Measurements from ENCODE around the gene ERC2.

Gene ERC2

DNA sequence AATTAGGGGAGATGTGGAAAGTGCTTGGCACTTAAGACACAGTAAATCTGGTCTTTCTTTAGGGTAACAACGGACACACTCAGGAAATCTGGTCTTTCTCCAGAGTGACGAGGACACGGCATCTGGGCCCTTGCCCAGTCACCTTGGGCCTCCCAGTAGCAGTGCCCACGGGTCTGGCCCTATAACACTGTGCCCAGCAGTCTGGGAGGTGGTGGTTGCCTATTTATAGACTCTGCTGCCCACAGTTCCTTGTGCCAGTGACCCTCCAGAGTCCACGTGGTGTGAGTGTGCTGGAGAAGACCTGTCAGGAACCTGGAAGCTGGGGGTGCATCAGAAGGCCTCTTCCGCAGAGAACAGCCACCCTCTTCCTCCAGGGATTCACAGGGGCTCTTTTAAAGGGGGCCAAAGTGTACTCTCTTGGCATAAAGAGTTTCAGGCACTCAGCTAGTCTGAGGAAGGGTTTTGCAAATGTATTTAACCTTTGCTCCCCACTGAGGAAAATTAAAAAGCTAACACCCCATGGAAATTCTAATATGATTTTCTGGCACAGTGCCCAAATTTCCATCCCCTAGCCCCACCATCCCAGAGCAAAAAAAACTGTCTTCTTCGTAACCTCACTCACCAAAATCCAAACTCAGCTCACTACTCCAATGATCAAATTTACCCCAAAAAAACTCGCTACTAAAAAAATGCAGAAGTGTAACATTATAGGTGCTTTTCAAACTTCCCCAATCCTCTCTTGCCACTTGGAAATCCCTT is 996.6 kb downstream of the ERC2 start:
- Histone ChIP-seq H3K4me3 (ENCODE audit: low read depth in 1 of 2, low read length in 2 of 2) (no peak overlapping the region), H3K9ac (ENCODE audit: low read length) (no peak overlapping the region), H3K27me3 (ENCODE audit: control insufficient read depth in 1 of 2, insufficient read depth in 2 of 2, low read length in 2 of 2) (no peaks in the 10 kb centered on the region), H3K4me1 (ENCODE audit: insufficient read depth, low read length) (no peaks in the 10 kb centered on the region), H3K27ac (ENCODE audit: low read depth, low read length) (no peak overlapping the region), H3K36me3 (ENCODE audit: insufficient read depth, low read length) (no peaks in the 10 kb centered on the region), H3K9me3 (ENCODE audit: low read length) (no peaks in the 10 kb centered on the region)

DNA sequence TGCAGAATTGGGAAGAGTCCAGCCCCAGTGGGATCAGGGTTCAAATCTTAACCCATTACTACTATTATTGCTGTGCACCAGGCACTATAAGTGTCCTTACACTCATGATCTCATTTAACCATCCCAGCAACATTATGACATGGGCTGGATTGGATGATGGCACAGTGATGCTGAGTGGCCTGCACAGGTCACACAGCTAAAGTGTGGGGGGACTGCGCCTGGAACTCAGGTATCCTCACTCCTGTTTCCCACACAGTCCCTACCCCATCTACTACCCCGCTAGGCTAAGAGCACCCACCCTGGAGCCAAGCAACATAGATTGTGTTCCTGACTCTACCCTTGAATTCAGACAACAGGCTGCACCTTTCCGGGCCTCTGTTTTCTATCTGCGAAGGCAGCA is 997.2 kb downstream of the ERC2 start:
- Histone ChIP-seq H3K27ac (ENCODE audit: low read depth, low read length) (no peak overlapping the region), H3K9me3 (ENCODE audit: low read length) (no peaks in the 10 kb centered on the region), H3K4me1 (ENCODE audit: insufficient read depth, low read length) (no peaks in the 10 kb centered on the region), H3K27me3 (ENCODE audit: control insufficient read depth in 1 of 2, insufficient read depth in 2 of 2, low read length in 2 of 2) (no peaks in the 10 kb centered on the region), H3K4me3 (ENCODE audit: low read depth in 1 of 2, low read length in 2 of 2) (no peak overlapping the region), H3K9ac (ENCODE audit: low read length) (no peak overlapping the region), H3K36me3 (ENCODE audit: insufficient read depth, low read length) (no peaks in the 10 kb centered on the region)

DNA sequence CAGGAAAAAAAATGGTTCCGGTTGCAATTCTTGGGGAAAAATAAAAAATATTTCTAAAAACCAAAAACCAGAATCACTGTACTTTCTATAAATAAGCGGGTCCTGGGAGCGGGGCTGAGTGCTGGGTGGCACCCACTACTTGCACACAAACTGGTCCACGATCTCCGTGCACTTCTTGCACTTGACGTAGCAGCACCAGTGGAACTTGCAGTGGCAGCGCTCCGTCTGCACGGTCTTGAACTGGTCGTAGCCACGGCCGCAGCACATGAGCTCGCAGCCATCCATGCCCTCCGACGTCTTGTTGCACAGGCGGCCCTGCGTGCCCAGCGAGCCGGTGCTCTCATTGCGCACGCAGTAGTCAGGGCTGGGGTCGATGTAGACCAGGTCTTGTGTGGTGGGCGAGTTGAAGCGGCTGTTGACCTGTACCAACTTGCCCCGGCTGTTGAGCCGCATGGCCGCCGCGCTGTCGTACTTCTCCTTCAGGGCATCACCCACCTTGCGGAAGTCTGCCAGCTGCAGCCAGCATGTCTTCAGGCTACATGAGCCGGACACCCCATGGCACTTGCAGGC is 998.2 kb downstream of the ERC2 start:
- no peaks in the 10 kb centered on the region for H3K9me3 ChIP-seq (ENCODE audit: low read length)
- H3K9ac ChIP-seq (ENCODE audit: low read length) = no peak overlapping the region

GRCh38 chr3:55468251-55468650 is 1000.0 kb downstream of the ERC2 start:
- H3K4me3 ChIP-seq (ENCODE audit: low read depth in 1 of 2, low read length in 2 of 2) = no peak overlapping the region
- H3K27me3 ChIP-seq (ENCODE audit: control insufficient read depth in 1 of 2, insufficient read depth in 2 of 2, low read length in 2 of 2) = no peaks in the 10 kb centered on the region
- H3K36me3 ChIP-seq (ENCODE audit: insufficient read depth, low read length) = no peaks in the 10 kb centered on the region
- no peaks in the 10 kb centered on the region for H3K9me3 ChIP-seq (ENCODE audit: low read length)
- H3K9ac ChIP-seq (ENCODE audit: low read length) = no peak overlapping the region
- no peak overlapping the region for H3K27ac ChIP-seq (ENCODE audit: low read depth, low read length)
- H3K4me1 ChIP-seq (ENCODE audit: insufficient read depth, low read length) = no peaks in the 10 kb centered on the region

More for the DNA sequence above, 998.2 kb downstream of the ERC2 start:
- Histone ChIP-seq H3K27me3 (ENCODE audit: control insufficient read depth in 1 of 2, insufficient read depth in 2 of 2, low read length in 2 of 2) (no peaks in the 10 kb centered on the region), H3K4me1 (ENCODE audit: insufficient read depth, low read length) (no peaks in the 10 kb centered on the region), H3K4me3 (ENCODE audit: low read depth in 1 of 2, low read length in 2 of 2) (no peak overlapping the region), H3K36me3 (ENCODE audit: insufficient read depth, low read length) (no peaks in the 10 kb centered on the region), H3K27ac (ENCODE audit: low read depth, low read length) (no peak overlapping the region)

- H3K9me3 ChIP-seq (ENCODE audit: low read length) = no peaks in the 10 kb centered on the region
- H3K9ac ChIP-seq (ENCODE audit: low read length) = no peak overlapping the region
- H3K27me3 ChIP-seq (ENCODE audit: control insufficient read depth in 1 of 2, insufficient read depth in 2 of 2, low read length in 2 of 2) = no peaks in the 10 kb centered on the region
- no peak overlapping the region for H3K27ac ChIP-seq (ENCODE audit: low read depth, low read length)
- no peaks in the 10 kb centered on the region for H3K36me3 ChIP-seq (ENCODE audit: insufficient read depth, low read length)
- no peaks in the 10 kb centered on the region for H3K4me1 ChIP-seq (ENCODE audit: insufficient read depth, low read length)
- no peak overlapping the region for H3K4me3 ChIP-seq (ENCODE audit: low read depth in 1 of 2, low read length in 2 of 2)
Measured at GRCh38 chr3:55467099-55467498, 1001.2 kb downstream of the ERC2 start.

DNA sequence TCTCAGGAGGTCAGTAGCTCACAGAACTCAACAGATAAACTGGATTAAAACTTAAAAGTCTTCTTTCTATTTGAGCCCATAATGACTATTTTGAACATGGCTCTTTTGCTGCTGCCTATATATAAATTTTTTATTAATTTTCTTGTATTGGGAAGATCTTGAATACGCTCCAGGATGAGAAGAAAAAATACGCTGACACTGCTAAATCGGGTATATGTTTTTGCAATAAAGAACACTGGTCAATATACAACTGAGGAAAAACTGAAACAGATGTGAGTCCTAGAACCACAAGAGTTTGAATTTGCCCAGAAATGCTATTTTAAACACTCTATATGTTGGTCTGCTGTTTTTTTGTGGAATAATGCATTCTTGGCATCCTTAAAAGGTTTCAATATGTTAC is 1001.7 kb downstream of the ERC2 start:
- no peak overlapping the region for H3K4me3 ChIP-seq (ENCODE audit: low read depth in 1 of 2, low read length in 2 of 2)
- H3K9ac ChIP-seq (ENCODE audit: low read length) = no peak overlapping the region
- H3K27me3 ChIP-seq (ENCODE audit: control insufficient read depth in 1 of 2, insufficient read depth in 2 of 2, low read length in 2 of 2) = no peaks in the 10 kb centered on the region
- no peaks in the 10 kb centered on the region for H3K4me1 ChIP-seq (ENCODE audit: insufficient read depth, low read length)
- H3K36me3 ChIP-seq (ENCODE audit: insufficient read depth, low read length) = no peaks in the 10 kb centered on the region
- H3K27ac ChIP-seq (ENCODE audit: low read depth, low read length) = no peak overlapping the region
- H3K9me3 ChIP-seq (ENCODE audit: low read length) = no peaks in the 10 kb centered on the region

DNA sequence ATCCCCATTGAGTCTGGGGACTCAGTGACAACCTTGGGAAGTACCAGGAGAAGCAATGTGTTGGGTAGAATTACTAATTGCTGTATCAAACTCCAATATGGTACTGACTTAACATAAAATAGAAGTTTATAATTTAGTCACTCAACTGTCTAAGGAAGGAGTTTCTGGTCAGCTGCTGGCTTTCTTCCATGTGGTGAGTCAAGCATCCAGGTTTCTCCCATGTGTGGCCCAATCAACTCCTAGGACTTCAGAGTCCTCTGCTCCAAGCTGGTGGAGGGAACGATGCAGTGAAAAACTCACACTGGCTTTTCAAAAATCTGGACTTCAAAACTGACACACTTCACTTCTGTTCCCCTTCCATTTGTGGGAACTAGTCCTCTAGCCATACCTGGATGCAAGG is 1006.4 kb downstream of the ERC2 start:
- no peaks in the 10 kb centered on the region for H3K36me3 ChIP-seq (ENCODE audit: insufficient read depth, low read length)
- H3K4me3 ChIP-seq (ENCODE audit: low read depth in 1 of 2, low read length in 2 of 2) = no peak overlapping the region

DNA sequence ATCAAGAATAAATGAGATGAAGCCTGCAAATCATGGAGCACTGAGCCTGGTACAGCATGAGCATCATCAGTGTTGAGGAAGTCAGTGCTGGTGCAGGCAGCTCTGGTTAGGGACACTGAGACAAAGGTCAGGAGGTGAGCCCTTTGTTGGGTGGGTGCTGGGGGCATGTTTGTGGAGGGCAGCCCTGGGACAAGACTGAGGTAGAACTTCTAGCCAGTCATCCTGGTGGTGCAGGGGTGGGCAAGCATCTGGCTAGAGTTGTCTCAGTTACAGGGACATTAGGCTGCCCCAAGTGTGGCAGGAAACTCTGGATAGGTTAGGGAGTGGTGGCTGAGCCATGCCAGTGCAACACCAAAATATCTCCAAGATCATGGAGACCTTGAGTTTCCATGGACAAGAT is 1008.4 kb downstream of the ERC2 start:
- H3K36me3 ChIP-seq (ENCODE audit: insufficient read depth, low read length) = no peaks in the 10 kb centered on the region
- H3K27ac ChIP-seq (ENCODE audit: low read depth, low read length) = no peak overlapping the region
- H3K4me1 ChIP-seq (ENCODE audit: insufficient read depth, low read length) = no peaks in the 10 kb centered on the region
- no peak overlapping the region for H3K9ac ChIP-seq (ENCODE audit: low read length)
- no peaks in the 10 kb centered on the region for H3K9me3 ChIP-seq (ENCODE audit: low read length)
- H3K27me3 ChIP-seq (ENCODE audit: control insufficient read depth in 1 of 2, insufficient read depth in 2 of 2, low read length in 2 of 2) = no peaks in the 10 kb centered on the region
- H3K4me3 ChIP-seq (ENCODE audit: low read depth in 1 of 2, low read length in 2 of 2) = no peak overlapping the region

More for the DNA sequence above, 1006.4 kb downstream of the ERC2 start:
- no peak overlapping the region for H3K9ac ChIP-seq (ENCODE audit: low read length)
- H3K27ac ChIP-seq (ENCODE audit: low read depth, low read length) = no peak overlapping the region
- no peaks in the 10 kb centered on the region for H3K27me3 ChIP-seq (ENCODE audit: control insufficient read depth in 1 of 2, insufficient read depth in 2 of 2, low read length in 2 of 2)
- no peaks in the 10 kb centered on the region for H3K4me1 ChIP-seq (ENCODE audit: insufficient read depth, low read length)
- no peaks in the 10 kb centered on the region for H3K9me3 ChIP-seq (ENCODE audit: low read length)

All from muscle layer of colon (tissue), 2 donors.